Stimulated activated CD8-positive, alpha-beta memory T cell treated with anti-CD3 and anti-CD28 coated beads, Interleukin-12 subunit alpha, Interleukin-12 subunit beta, amount 100 ng/mL, for 1 hour (primary cell): ENCODE data around the gene OBSCN.
"Not testable (repeated sequence)": the region's sequence is repeated elsewhere in the genome, so short reads cannot be mapped to it uniquely, and the experiment has no call there.

Source experiments
- DNase-seq: peaks from one replicate; pipeline ENCODE4 v3.0.0-alpha.2; 2020; ENCODE audit warnings: low read depth

The OBSCN gene

GRCh38 chr1:228213917-228214808 is 6.3 kb downstream of the OBSCN start:
- DNase-seq, result no peak

- DNase-seq, result no peak
Measured at GRCh38 chr1:228214921-228215662, 7.2 kb downstream of the OBSCN start.

- no peak for DNase-seq
Measured at GRCh38 chr1:228215663-228216116, 7.8 kb downstream of the OBSCN start.

- DNase-seq, result no peak
Measured at GRCh38 chr1:228216371-228217320, 8.8 kb downstream of the OBSCN start.

- no peak for DNase-seq
Measured at GRCh38 chr1:228217551-228218344, 9.9 kb downstream of the OBSCN start.

- no peak for DNase-seq
Measured at GRCh38 chr1:228218513-228219244, 10.8 kb downstream of the OBSCN start.

GRCh38 chr1:228219245-228219961 is 11.6 kb downstream of the OBSCN start:
- DNase-seq, result no peak

GRCh38 chr1:228219962-228220780 is 12.3 kb downstream of the OBSCN start:
- DNase-seq, result no peak

GRCh38 chr1:228221097-228221496 is 13.3 kb downstream of the OBSCN start:
- not testable (repeated sequence) for DNase-seq

GRCh38 chr1:228222548-228222947 is 14.7 kb downstream of the OBSCN start:
- DNase-seq, result no peak

- no peak for DNase-seq
Measured at GRCh38 chr1:228224198-228225164, 16.6 kb downstream of the OBSCN start.

GRCh38 chr1:228225165-228225710 is 17.4 kb downstream of the OBSCN start:
- no peak for DNase-seq

GRCh38 chr1:228225740-228226139 is 17.9 kb downstream of the OBSCN start:
- no peak for DNase-seq

- no peak for DNase-seq
Measured at GRCh38 chr1:228226141-228226874, 18.5 kb downstream of the OBSCN start.

GRCh38 chr1:228226956-228227791 is 19.3 kb downstream of the OBSCN start:
- no peak for DNase-seq

GRCh38 chr1:228228147-228228546 is 20.3 kb downstream of the OBSCN start:
- not testable (repeated sequence) for DNase-seq
